GM18909 (cell line): ENCODE results near the gene MYO3B.
"Not testable (repeated sequence)": the region's sequence is repeated elsewhere in the genome, so short reads cannot be mapped to it uniquely, and the experiment has no call there.

ENCODE experiments used
- ATAC-seq: cut with Tn5 transposase; IDR thresholded peaks from one replicate; pipeline ENCODE4 v1.9.1; 2021; ENCODE audit warnings: mild to moderate bottlenecking; ENCODE audit not compliant: unreplicated experiment, poor library complexity

MYO3B gene

GRCh38 chr2:170579511-170579910 lies 401.6 kb downstream of the MYO3B start:
- no peak for ATAC-seq

DNA sequence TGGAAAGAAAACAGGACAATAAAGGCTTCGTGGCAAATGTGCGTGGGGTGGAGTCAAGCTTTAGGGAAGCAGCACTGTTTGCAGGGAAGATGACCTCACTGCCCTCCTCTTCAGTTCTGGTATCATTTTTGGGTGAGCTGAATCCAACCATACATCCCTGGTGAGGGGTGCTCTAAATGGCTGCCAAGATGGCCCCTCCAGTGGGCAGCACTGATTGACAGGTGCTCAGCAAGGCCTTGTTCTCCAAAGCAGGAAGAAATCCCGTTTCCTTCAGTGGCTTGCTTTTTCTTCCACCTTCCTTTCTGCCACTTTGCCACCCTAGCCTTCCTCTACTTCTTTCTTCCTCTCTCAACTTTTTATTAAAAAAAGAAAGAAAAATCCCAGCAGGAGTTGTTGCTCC lies 404.4 kb downstream of the MYO3B start:
- no peak for ATAC-seq

- no peak for ATAC-seq
These were observed 405.0 kb downstream of the MYO3B start for GRCh38 chr2:170582751-170583463.

DNA sequence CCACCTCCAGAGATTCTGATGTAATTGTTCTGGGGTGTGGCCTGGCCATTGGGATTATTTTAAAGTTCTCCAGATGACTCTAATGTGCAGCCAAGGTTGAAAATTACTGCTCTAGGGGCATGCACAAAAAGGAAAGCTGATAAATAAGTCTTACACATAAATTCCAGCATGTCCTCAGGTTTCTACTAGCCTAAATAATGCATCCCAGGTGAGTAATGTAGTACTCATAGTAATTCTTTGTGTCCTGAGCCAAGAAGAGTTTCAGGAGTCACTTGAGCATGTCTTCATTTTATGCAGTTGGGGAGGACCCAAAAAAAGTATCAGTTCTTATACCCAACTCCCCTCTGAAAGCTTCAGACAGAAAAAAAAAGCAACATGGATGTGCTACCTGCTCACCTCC lies 407.1 kb downstream of the MYO3B start:
- ATAC-seq: no peak

DNA sequence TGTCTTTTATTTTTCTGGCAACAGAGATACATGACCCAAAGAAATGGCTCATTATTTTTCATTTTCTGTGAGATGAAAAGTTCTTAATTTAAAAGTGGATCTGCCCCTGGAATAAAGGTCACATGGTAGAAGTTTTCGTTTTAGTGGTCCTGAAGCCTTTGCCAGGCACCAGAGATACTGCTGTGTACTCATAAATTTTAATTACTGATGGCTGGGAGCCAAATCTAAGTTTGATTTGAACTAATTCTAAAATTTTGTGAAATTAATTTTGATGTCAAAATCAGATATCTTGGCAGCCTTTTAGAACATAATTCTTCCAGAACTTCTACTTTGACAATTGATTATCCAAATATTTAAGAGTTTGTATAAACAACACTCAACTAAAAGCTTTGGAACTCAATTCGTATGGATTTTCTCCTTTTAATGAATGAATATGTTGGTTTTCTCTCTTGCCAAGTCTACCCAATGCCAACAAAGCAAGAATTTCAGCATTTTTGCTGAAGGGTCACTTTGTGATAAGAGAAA lies 408.7 kb downstream of the MYO3B start:
- no peak for ATAC-seq

- no peak for ATAC-seq
These were observed 409.2 kb downstream of the MYO3B start for GRCh38 chr2:170587117-170587516.

DNA sequence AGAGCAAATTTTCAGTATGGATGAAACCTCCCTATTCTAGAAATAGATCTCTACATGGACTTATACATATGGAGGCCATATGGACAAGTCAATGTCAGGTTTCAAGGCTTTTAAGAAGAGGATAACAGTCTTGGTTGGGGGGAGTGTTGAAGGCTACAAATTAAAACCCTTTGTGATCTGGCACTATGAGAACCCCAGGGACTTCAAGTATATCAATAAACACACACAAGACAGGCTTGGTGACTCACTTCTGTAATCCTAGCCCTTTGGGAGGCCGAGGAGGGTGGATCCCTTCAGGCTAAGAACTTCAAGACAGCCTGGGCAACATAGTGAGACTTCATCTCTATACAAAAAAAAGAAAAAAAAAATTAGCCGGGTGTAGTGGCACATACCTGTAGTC lies 410.0 kb downstream of the MYO3B start:
- ATAC-seq: no peak

- no peak for ATAC-seq
These were observed 410.8 kb downstream of the MYO3B start for GRCh38 chr2:170588729-170589128.

DNA sequence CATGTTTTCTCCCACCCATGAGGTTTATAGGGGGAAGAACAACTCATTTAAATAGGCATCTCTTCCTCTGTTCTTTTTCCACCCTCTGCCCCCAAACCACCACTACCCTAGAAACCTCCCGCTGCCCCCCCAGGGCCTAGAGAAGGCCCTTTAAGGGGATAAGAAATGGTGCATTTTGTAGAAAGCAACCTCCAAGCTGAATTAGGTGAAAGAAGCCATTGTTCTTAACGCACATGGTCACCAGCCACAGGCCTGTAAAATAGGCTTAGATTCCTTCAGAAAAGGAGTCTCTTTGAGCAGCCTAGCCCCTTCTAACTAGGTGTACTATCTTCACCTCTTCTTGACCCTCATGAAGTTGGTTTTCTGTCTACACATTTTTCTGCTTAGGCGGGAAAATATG lies 418.6 kb downstream of the MYO3B start:
- no peak for ATAC-seq

GRCh38 chr2:170598067-170598395 lies 420.1 kb downstream of the MYO3B start:
- ATAC-seq: no peak

DNA sequence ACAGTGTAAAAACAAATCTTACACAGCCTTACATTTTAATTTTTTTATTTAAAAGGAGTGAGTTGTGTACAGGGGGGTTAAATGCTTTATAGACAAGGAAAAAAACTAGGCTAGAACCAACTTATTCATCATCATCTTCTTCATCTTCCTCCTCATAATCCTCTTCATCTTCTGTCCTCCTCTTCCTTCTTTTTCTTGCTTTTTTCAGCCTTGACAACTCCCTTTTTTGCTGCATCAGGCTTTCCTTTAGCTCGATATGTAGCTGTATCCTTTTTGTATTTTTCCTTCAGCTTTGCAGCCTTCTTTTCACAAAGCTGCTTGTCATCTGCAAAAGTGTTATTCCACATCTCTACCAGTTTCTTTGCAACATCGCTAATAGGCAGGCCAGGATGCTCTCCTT lies 423.5 kb downstream of the MYO3B start:
- no peak for ATAC-seq

DNA sequence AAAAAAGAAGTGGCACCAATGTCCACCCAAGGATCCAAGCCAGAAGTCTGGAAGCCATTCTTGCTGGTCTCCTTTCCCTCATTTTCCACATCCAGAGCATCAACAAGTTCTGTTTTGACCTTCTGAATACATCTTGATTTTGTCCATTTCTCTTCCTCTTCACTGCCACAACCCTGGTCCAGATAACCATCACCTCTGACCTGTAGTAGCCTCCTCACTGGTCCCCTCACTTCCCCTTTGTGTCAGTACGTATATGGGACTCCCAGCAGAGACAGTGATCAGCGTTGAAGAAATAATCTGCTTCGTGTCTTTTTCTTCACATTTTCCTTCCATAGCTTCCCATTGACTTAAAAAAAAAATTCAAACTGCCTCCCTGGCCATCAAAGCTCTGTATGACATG lies 427.9 kb downstream of the MYO3B start:
- no peak for ATAC-seq

DNA sequence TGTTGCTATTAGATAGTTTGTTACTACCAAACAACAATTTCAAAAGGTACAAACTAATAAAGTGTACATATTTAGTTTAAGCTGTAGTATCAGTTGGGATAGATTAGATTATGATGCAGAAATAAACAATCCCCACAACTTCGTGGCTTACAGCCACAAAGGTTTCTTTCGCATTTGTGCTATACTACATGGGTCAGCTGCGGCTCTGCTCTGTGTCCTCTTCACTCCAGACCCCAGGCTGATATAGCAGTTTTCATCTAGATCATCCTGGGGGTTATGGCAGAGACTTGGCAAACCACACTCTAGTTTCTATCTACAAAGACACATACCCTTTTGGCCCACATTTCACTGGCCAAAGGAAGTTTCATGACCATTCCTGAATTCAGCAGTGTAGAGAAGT lies 429.2 kb downstream of the MYO3B start:
- ATAC-seq: no peak

DNA sequence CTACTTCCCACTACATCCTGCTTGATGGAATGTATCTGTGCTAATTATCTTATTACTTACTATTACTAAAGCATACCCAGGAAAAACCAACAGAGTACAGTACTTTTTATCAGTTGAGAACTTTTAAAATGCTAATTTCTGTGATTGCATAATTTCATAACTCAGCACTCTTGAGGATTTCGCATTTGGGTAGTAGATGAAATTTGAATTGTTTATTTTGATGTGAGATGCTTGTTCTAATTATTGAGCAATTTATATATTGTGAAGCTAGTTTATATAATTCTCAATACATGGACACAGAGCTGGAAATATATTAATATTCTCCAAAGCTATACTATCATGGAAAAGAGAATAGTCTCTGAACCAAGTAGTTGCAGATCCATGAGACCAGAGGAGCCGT lies 432.7 kb downstream of the MYO3B start:
- ATAC-seq: no peak

DNA sequence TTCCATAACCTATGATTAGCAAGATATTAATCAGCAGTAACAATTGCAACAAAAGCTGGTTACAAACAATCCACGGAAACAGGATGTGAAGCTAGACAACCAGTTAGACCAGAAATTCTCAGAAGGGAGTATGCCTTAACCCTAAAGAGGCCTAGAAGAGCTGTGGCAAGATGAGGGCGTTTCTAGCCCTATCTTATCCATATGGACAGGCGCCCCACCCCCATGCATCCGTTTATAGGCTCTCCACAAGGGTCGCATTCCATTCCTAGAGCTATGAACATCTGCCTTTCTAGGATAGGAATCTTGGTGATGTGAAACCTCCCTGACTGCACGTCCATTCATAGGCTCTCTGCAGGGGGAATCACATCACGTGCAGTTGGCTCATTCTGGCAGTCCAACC lies 441.0 kb downstream of the MYO3B start:
- ATAC-seq: not testable (repeated sequence)

DNA sequence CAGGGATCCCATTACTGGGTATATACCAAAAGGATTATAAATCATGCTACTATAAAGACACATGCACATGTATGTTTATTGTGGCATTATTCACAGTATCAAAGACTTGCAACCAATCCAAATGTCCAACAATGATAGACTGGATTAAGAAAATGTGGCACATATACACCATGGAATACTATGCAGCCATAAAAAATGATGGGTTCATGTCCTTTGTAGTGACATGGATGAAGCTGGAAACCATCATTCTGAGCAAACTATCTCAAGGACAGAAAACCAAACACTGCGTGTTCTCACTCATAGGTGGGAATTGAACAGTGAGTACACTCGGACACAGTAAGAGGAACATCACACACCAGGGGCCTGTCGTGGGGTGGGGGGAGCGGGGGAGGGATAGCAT lies 457.1 kb downstream of the MYO3B start:
- ATAC-seq: not testable (repeated sequence)

DNA sequence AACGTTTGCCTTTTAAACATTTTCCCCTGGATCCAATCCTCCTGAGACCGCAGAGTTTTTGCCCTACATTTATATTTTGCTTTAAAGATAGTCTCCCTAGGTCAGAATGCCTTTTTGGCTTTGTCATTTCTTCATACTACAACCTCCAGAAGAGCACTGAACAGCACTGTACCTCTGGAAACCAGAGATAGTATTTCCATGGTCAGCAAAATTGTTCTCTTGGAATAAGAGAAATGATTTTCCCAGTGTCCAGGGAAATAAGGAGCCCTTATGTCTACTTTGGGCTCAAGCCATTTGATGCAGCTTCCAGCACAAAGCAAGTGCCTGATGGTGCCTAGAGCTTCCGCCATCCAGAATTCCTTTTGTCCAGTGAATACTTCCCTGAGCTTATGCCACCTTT lies 461.7 kb downstream of the MYO3B start:
- ATAC-seq: no peak

GRCh38 chr2:170641961-170642360 lies 464.0 kb downstream of the MYO3B start:
- no peak for ATAC-seq

GRCh38 chr2:170643346-170643745 lies 465.4 kb downstream of the MYO3B start:
- ATAC-seq: no peak

GRCh38 chr2:170647741-170648436 lies 469.9 kb downstream of the MYO3B start:
- no peak for ATAC-seq

DNA sequence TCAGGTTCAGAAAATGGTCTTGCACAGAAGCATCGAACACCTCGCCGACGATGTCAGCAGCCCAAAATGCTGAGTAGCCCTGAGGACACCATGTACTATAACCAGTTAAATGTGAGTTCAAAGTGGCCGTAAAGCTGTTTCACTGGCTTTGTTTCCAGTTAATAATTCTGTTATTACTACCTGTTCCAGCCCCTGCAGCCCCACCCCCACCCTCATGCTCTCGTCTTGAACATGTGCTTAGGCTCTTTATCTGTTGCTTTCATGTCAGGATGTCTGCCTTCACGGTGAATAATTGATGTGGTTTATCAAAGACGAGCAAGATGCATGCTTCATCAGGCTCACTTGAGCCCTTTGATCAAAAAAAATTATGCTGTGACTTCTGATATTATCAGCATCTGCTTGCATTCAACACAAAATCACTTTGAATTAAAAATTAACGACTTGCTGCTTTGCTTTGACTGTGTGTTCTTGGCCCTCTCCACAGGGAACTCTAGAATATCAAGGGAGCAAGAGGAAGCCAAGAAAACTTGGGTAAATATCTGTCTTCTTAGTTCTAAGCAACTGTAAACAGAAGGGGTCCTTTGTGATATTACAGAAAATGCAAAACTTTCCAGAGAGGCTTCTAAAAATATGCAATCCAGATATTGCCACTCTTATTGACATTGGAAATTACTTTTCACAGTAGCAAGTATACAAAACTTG lies 473.8 kb downstream of the MYO3B start:
- ATAC-seq: no peak
